GM12878 (cell line): ENCODE measurements around the gene RBM19. TPM values are rescaled to one million over a fixed set of nuclear protein-coding genes. Genes with fewer than 3 reads are reported as not detected.

Source experiments
- ATAC-seq: fragments of 200-7000 bp; cut with Tn5 transposase; 3 replicates; pipeline ENCODE4 v1.9.1; 2020; ENCODE audit warnings: mild to moderate bottlenecking, moderate library complexity
- BruUV-seq: library from RNA; stranded (reverse); fragments of 400-500 nt; replicated peaks from 2 replicates; lab custom pipeline; 2021; lab: Mats Ljungman, UMichigan
- CTCF ChIA-PET: fragments of 300-600 bp; sonication (Branson Sonifier 250); formaldehyde crosslinking; extraction: SDS; loops from one replicate; lab custom pipeline; 2021; ENCODE audit warnings: inconsistent platforms; lab: Yijun Ruan, JAX
- POLR2A ChIA-PET: fragments of 350-600 bp; formaldehyde crosslinking; extraction: SDS; loops from one replicate; lab custom pipeline; 2021; ENCODE audit warnings: inconsistent platforms; lab: Charles Lee
- RAD21 ChIA-PET: fragments of 300-600 bp; sonication (Branson Sonifier 250); formaldehyde crosslinking; loops from one replicate; lab custom pipeline; 2023; ENCODE audit warnings: antibody characterized with exemption; ENCODE audit not compliant: unreplicated experiment; lab: Charles Lee
- SMC1A ChIA-PET: fragments of 300-600 bp; sonication (Branson Sonifier 250); formaldehyde crosslinking; loops from one replicate; lab custom pipeline; 2023; ENCODE audit not compliant: unreplicated experiment, uncharacterized antibody; lab: Charles Lee
- DNase-seq: peaks from one replicate; pipeline ENCODE4 v3.0.0-alpha.2; 2011; ENCODE audit warnings: low read depth, low spot score
- FAIRE-seq: peaks from 3 replicates; lab custom pipeline; 2011; peaks lifted over from hg19 to GRCh38; lab: Jason Lieb, UNC
- H2AFZ ChIP-seq: 2 replicates; pipeline ENCODE4 v1.6.0; 2011; ENCODE audit warnings: low read depth, low read length, control low read depth; ENCODE audit not compliant: control insufficient read depth
- H3K27ac ChIP-seq: 2 replicates; pipeline ENCODE4 v1.5.1; 2011; ENCODE audit warnings: control low read depth; ENCODE audit not compliant: control insufficient read depth, insufficient read depth
- H3K27me3 ChIP-seq, 2 experiments: replicated peaks in 1 of 2; 2 replicates each; pipeline versions ENCODE4 v1.6.0 to v1.6.1; 2011; ENCODE audit warnings: low read length in 1 of 2; ENCODE audit not compliant: control insufficient read depth in 2 of 2, insufficient read depth in 2 of 2
- H3K36me3 ChIP-seq, 2 experiments: 2 replicates each; pipeline ENCODE4 v1.5.1; 2011; ENCODE audit warnings: low read length in 1 of 2; ENCODE audit not compliant: control insufficient read depth in 2 of 2, insufficient read depth in 2 of 2
- H3K4me1 ChIP-seq: 2 replicates; pipeline ENCODE4 v1.6.1; 2011; ENCODE audit warnings: mild to moderate bottlenecking, low read length, moderate library complexity, mixed read lengths; ENCODE audit not compliant: control insufficient read depth, insufficient read depth
- H3K4me2 ChIP-seq: 2 replicates; pipeline ENCODE4 v1.6.0; 2011; ENCODE audit warnings: control low read depth; ENCODE audit not compliant: control insufficient read depth, insufficient read depth
- H3K4me3 ChIP-seq: fragments of 200-600 bp; sonication (generic); 2 replicates; pipeline ENCODE4 v1.5.1; 2016
- H3K79me2 ChIP-seq: 2 replicates; pipeline ENCODE4 v1.6.0; 2011; ENCODE audit warnings: low read length; ENCODE audit not compliant: control insufficient read depth, insufficient read depth
- H3K9ac ChIP-seq: 2 replicates; pipeline ENCODE4 v1.8.0; 2011; ENCODE audit warnings: low read length, control low read depth, mixed read lengths; ENCODE audit not compliant: control insufficient read depth, insufficient read depth
- H3K9me3 ChIP-seq: replicated peaks from 3 replicates; pipeline ENCODE4 v1.5.1; 2011; ENCODE audit warnings: mild to moderate bottlenecking, low read length; ENCODE audit not compliant: control insufficient read depth, insufficient read depth
- H4K20me1 ChIP-seq: 2 replicates; pipeline ENCODE4 v1.6.0; 2011; ENCODE audit not compliant: control insufficient read depth, insufficient read depth
- MEF2A ChIP-seq: IDR thresholded peaks from 2 replicates; pipeline ENCODE4 v1.6.1; 2011; ENCODE audit warnings: low read depth, mild to moderate bottlenecking, low read length, moderate library complexity; ENCODE audit not compliant: insufficient read depth
- POLR2A ChIP-seq: IDR thresholded peaks from 2 replicates; pipeline ENCODE4 v1.6.1; 2011; ENCODE audit warnings: low read depth, mild to moderate bottlenecking, low read length
- WGBS: methylation state at CpG from one replicate; pipeline ENCODE4 v1.1.6; 2016; ENCODE audit warnings: low lambda C conversion rate; ENCODE audit not compliant: insufficient replicate concordance, insufficient coverage; ENCODE audit errors: missing lambda C conversion rate; 5-methylcytosine and 5-hydroxymethylcytosine counted together
- in situ Hi-C: fragments of 300-500 bp; cut with MboI; formaldehyde crosslinking; loops from 9 replicates; pipeline ENCODE4 v1.14.3; 2018; ENCODE audit warnings: mixed read lengths
- intact Hi-C: fragments of 100-400 bp; cut with micrococcal nuclease; formaldehyde crosslinking; loops from one replicate; pipeline ENCODE4 v1.14.2; 2022; ENCODE audit not compliant: unreplicated experiment
- polyA plus RNA-seq, 11 experiments: library from polyadenylated mRNA; depleted of rRNA in 4 of 11; unstranded in 6 of 11; stranded (reverse) in 5 of 11; fragments of >200 nt; fragmentation: Nextera tagmentation in 4 of 11; fragmentation: Illumina TruSeq in 1 of 11; extraction: Ambion mirVana in 4 of 11; extraction: Trizol in 1 of 11; gene quantifications; 1 replicate in 1 of 11; 2 replicates in 10 of 11; pipeline versions ENCODE4 v1.2.1 to v1.2.3, GENCODE V29; 2011 to 2016; ENCODE audit warnings: inconsistent platforms in 2 of 11, missing spikeins in 2 of 11, low read depth in 1 of 11
- total RNA-seq, 4 experiments: library from RNA; depleted of rRNA in 3 of 4; stranded (reverse); fragments of >200 nt in 3 of 4; fragmentation: Illumina TruSeq in 1 of 4; extraction: Trizol in 1 of 4; gene quantifications; 2 replicates each; pipeline versions ENCODE4 v1.2.1 to v1.2.3, GENCODE V29; 2013 to 2021
- TF ChIP-seq, protein P1 (sequence below), 3 experiments: IDR thresholded peaks in 2 of 3; conservative IDR thresholded peaks in 1 of 3; 2 replicates each; pipeline ENCODE4 v1.5.1; 2011; ENCODE audit warnings: low read depth in 3 of 3, low read length in 3 of 3, mild to moderate bottlenecking in 3 of 3, control low read depth in 2 of 3, moderate library complexity in 2 of 3, inconsistent platforms in 1 of 3, mixed read lengths in 1 of 3; ENCODE audit not compliant: control insufficient read depth in 2 of 3, insufficient read depth in 1 of 3; ENCODE audit errors: extremely low read depth in 1 of 3
- TF ChIP-seq, protein P2 (sequence below): fragments of 450-650 bp; IDR thresholded peaks from 2 replicates; pipeline ENCODE4 v1.6.1; 2017; ENCODE audit warnings: borderline replicate concordance
- TF ChIP-seq, protein P3 (sequence below): fragments of 450-650 bp; formaldehyde crosslinking; IDR thresholded peaks from 2 replicates; pipeline ENCODE4 v1.4.0; 2020; ENCODE audit warnings: mild to moderate bottlenecking, moderate library complexity

RBM19 gene
- total and polyA plus RNA-seq, 10 of the 15 experiments (the other 5 are each of a cell fraction or from before 2014, with no cell fraction given) = 4.2 to 42.9 (median 28.4) TPM

DNA sequence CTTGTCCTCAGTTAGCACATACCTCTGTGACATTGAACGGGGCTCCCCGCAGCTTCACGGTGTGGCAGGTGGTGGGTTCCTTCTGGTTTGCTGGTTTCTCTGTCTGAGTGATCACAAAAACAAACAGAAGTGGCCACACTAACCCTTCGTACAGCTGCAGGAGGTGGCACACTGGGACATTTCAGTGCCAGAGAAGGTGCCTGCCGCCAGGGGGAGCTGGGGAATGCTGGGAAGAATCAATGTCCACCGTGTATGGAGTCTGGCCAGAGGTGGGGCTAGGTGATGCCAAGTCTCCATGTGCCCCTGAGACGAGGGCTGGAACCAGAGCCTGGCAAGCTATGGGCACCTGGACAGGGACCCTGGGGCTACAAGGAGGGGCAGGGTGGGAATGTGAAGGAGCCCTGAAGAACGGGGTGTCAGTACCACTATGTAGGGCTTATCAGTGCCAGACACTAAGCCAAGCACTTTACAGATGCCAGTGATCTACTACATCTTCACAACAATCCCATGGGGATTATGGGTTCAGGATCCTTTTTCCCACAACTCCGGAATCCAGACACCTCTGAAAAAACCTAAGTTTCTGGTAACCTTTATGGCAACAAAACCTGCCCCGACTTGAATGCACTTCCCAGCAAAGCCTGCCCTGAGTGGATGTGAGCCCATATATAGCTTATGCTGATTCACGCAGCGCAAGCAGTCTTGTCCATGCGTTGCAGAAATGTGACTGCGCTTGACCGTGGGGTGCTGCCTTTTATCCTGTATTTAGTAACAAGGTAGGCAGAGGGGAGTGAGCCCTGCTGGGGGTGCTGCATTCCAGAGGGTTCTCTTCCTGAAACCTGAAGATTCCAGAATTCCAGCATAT is 10.8 kb downstream of the RBM19 start:
- Histone ChIP-seq H3K4me1 (no peaks in the 10 kb centered on the region), H4K20me1 (no peaks in the 10 kb centered on the region), H3K27ac (no peak overlapping the region), H3K36me3 (peaks cover 14 to 32% of the 10 kb centered on the region in 2 experiments; a peak in 3 of 4 replicates), H3K9ac (no peak overlapping the region), H3K79me2 (no peaks in the 10 kb centered on the region), H3K4me3 (no peak overlapping the region), H2AFZ (no peak overlapping the region), H3K4me2 (no peak overlapping the region), H3K27me3 (no peaks in the 10 kb centered on the region), H3K9me3 (no peaks in the 10 kb centered on the region)
- in situ Hi-C loops (no loop called here), intact Hi-C loops (no loop called here)
- no peak for FAIRE-seq
- DNase-seq = no peak
- ChIA-PET RAD21 (no interaction called here), POLR2A (no interaction called here), CTCF (interaction anchor here (1.4 to 2.7 kb wide), 3 partner anchors 11 to 553 kb away, joined by 5 to 7 read pairs (median 6); partner anchors contain the start of gene RBM19), SMC1A (interaction anchor here (2.2 kb wide), 1 partner anchor 25 kb away, joined by 6 read pairs; no protein-coding TSS in a partner anchor)
- TF ChIP-seq POLR2A = 0 out of 2 replicates have a peak, but pooled peaks have one; percentile 7
- TF ChIP-seq, protein P1, sequence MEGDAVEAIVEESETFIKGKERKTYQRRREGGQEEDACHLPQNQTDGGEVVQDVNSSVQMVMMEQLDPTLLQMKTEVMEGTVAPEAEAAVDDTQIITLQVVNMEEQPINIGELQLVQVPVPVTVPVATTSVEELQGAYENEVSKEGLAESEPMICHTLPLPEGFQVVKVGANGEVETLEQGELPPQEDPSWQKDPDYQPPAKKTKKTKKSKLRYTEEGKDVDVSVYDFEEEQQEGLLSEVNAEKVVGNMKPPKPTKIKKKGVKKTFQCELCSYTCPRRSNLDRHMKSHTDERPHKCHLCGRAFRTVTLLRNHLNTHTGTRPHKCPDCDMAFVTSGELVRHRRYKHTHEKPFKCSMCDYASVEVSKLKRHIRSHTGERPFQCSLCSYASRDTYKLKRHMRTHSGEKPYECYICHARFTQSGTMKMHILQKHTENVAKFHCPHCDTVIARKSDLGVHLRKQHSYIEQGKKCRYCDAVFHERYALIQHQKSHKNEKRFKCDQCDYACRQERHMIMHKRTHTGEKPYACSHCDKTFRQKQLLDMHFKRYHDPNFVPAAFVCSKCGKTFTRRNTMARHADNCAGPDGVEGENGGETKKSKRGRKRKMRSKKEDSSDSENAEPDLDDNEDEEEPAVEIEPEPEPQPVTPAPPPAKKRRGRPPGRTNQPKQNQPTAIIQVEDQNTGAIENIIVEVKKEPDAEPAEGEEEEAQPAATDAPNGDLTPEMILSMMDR (IDR thresholded peaks at IDR 0.05 in 2 of 3, conservative IDR thresholded peaks at IDR 0.05 in 1 of 3; ENCODE audit: control insufficient read depth in 2 of 3, extremely low read depth in 1 of 3, insufficient read depth in 1 of 3, low read depth in 3 of 3, low read length in 3 of 3) = peak; percentile 35 to 55 (median 43); a peak in 5 of 6 replicates
- TF ChIP-seq, protein P2, sequence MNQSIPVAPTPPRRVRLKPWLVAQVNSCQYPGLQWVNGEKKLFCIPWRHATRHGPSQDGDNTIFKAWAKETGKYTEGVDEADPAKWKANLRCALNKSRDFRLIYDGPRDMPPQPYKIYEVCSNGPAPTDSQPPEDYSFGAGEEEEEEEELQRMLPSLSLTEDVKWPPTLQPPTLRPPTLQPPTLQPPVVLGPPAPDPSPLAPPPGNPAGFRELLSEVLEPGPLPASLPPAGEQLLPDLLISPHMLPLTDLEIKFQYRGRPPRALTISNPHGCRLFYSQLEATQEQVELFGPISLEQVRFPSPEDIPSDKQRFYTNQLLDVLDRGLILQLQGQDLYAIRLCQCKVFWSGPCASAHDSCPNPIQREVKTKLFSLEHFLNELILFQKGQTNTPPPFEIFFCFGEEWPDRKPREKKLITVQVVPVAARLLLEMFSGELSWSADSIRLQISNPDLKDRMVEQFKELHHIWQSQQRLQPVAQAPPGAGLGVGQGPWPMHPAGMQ = no peak
- TF ChIP-seq MEF2A = no peak
- TF ChIP-seq, protein P3, sequence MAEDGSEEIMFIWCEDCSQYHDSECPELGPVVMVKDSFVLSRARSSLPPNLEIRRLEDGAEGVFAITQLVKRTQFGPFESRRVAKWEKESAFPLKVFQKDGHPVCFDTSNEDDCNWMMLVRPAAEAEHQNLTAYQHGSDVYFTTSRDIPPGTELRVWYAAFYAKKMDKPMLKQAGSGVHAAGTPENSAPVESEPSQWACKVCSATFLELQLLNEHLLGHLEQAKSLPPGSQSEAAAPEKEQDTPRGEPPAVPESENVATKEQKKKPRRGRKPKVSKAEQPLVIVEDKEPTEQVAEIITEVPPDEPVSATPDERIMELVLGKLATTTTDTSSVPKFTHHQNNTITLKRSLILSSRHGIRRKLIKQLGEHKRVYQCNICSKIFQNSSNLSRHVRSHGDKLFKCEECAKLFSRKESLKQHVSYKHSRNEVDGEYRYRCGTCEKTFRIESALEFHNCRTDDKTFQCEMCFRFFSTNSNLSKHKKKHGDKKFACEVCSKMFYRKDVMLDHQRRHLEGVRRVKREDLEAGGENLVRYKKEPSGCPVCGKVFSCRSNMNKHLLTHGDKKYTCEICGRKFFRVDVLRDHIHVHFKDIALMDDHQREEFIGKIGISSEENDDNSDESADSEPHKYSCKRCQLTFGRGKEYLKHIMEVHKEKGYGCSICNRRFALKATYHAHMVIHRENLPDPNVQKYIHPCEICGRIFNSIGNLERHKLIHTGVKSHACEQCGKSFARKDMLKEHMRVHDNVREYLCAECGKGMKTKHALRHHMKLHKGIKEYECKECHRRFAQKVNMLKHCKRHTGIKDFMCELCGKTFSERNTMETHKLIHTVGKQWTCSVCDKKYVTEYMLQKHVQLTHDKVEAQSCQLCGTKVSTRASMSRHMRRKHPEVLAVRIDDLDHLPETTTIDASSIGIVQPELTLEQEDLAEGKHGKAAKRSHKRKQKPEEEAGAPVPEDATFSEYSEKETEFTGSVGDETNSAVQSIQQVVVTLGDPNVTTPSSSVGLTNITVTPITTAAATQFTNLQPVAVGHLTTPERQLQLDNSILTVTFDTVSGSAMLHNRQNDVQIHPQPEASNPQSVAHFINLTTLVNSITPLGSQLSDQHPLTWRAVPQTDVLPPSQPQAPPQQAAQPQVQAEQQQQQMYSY (CRISPR knock-in tag) = no peak
- BruUV-seq = no TSS peak
- peak; percentile 71 for ATAC-seq
- 68% methylated on average over 15 of the region's 15 CpGs for WGBS
